ENCODE data around the gene TMEM116.
"Not testable (repeated sequence)": the region's sequence is repeated elsewhere in the genome, so short reads cannot be mapped to it uniquely, and the experiment has no call there.

Gene TMEM116

DNA sequence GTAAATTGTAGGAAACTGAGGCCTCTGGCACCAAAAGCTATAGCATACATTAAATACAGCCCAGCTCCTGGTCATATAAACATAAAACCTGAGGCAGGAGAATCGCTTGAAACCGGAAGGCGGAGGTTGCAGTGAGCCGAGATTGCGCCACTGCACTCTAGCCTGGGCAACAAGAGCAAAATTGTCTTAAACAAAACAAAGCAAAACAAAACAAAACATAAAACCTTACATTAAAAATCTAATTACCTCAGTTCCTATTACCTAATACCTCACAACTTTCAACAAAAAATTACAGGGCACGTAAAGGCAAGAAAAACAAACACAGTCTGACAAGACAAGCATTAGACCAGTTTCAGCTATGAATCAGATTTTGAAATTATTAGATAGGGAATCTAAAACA, 36.7 kb downstream of the TMEM116 start:
- DNase-seq (ENCODE audit: low spot score): no peak

DNA sequence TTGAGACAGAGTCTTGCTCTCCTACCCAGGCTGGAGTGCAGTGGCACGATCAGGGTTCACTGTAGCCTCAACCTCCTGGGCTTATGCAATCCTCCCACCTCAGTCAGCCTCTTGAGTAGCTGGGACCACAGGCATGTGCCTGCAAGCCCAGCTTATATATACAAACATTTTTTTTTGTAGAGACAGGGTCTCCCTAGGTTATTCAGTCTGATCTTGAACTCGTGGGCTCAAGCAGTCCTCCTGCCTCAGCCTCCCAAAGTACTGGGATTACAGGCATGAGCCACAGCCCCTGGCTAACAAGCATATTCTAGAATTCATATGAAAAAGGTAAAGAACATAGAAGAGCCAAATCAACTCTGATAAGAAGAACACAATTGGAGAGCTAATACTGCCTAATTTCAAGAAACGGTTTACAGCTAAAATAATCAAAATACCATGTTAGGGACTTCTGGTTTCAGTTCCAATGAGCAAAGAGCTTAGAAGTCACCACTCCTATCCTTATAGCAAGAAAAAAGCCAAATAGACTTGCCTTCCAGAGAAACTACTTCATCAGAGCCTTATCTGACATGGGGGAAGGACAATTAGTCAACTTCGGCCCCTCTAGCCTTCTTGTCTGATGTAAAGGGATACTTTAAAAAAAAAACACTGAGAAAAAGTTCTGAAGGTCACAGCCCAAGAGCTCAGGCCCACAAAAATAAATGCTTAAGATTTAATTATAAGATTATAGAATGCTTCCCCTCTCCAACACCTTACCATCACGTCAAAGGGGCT, 37.6 kb downstream of the TMEM116 start:
- no peak for DNase-seq (ENCODE audit: low spot score)

DNA sequence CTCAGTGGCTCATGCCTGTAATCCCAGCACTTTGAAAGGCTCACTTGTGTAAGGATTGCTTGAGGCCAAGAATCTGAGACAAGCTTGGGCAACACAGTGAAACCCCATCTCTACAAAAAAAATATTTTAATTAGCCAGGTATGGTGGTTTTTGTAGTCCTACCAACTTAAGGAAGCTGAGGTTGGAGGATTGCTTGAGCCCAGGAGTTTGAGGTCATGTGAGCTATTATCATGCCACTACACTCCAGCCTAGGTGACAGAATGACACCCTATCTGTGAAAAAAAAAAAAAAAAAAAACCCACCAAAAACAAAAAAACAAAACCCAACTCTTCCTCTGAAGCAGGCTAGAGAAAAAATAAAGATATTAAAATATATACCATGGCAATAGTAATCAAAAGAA, 41.2 kb downstream of the TMEM116 start:
- no peak for DNase-seq (ENCODE audit: low spot score)

DNA sequence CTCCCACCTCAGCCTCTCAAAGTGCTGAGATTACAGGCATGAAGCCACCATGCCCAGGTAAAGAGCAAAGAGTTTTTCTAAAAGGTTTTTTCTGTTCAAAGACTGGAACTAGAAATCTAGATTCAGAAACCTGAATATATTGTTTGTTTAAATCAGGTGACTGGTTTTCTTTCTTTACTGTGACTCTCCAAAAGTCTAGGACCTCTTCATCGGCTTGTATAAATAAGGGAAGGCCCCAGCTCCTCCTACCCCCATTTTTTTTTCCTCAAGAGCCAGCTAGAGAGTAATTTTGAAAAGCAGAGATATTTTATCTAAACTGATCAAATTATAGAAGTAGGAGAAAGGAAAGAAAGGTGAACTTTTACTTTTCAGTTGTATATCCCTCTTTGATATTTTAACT, 48.0 kb downstream of the TMEM116 start:
- DNase-seq (ENCODE audit: low spot score): no peak

DNA sequence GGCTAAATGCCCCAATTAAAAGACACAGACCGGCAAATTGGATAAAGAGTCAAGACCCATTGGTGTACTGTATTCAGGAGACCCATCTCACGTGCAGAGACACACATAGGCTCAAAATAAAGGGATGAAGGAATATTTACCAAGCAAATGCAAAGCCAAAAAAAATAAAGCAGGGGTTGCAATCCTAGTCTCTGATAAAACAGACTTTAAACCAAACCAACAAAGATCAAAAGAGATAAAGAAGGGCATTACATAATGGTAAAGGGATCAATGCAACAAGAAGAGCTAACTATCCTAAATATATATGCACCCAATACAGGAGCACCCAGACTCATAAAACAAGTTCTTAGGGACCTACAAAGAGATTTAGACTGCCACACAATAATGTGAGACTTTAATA, 53.4 kb downstream of the TMEM116 start:
- not testable (repeated sequence) for DNase-seq (ENCODE audit: low spot score)

DNA sequence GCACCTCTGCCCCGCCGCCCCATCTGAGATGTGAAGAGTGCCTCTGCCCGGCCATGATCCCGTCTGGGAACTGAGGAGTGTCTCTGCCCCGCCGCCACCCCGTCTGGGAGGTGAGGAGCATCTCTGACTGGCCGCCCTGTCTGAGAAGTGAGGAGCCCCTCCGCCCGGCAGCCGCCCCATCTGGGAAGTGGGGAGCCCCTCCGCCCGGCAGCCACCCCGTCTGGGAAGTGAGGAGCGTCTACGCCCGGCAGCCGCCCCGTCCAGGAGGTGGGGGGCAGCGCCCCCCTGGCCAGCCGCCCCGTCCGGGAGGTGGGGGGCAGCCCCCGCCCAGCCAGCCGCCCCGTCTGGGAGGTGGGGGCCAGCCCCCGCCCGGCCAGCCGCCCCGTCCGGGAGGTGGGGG, 55.7 kb downstream of the TMEM116 start:
- DNase-seq (ENCODE audit: low spot score): not testable (repeated sequence)

DNA sequence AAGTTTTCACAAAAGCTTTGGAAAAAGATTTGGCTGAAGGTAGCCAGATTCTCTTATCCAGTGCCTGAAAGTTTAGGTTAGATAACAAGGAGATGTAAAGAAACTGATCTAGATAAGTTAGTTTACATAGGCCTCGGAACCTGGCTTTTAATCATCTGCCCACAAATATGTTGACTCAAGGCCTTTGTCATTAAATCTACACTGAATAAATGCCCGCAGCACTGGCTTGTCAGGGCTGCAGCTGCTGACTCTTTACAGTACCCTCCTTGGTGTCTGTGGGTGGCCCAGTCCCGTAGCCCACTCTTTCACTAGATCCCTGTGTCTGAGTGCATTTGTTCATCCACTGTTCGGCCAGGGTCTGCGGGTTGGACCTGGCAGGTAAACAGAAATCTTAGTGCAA, 58.0 kb downstream of the TMEM116 start:
- no peak for DNase-seq (ENCODE audit: low spot score)

DNA sequence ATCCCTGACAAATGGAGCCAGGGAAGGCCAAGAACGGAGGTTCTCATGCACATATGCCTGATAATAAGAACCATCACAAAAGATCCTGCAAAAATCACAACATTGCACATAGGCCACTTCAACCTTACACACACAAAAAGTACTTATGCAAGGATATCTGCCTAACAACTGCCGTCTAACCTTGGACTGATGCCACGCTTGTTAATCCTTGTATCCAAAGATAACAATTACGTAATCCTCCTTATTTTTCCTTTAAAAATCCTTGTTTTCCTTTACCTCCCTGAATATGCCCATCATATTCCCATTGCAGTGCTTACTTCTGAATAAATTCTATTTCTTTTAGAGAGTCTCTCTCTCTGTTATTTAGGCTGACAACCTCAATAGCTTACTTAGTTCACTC, 59.5 kb downstream of the TMEM116 start:
- DNase-seq (ENCODE audit: low spot score): no peak

DNA sequence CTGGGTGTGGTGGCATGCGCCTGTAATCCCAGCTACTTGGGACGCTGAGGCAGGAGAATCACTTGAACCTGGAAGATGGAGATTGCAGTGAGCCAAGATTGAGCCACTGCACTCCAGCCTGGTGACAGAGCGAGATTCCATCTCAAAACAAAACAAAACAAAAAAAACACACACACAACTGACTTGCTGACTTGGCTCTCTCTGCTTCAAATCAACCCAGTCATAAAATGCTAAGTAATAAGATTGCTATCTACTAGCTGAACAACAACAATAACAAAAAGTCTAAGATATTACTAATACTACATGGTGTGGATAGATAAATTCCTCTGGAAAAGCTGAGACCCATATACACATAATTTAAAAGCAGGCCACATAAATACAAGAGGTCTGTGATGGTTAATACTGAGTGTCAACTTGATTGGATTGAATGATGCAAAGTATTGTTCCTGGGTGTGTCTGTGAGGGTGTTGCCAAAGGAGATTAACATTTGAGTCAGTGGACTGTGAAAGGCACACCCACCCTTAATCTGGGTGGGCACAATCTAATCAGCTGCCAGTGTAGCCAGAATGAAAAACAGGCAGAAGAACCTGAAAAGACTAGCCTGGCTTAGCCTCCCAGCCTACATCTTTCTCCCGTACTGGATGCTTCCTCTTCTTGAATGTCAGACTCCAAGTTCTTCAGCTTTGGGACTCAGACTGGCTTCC, 60.7 kb downstream of the TMEM116 start:
- not testable (repeated sequence) for DNase-seq (ENCODE audit: low spot score)

DNA sequence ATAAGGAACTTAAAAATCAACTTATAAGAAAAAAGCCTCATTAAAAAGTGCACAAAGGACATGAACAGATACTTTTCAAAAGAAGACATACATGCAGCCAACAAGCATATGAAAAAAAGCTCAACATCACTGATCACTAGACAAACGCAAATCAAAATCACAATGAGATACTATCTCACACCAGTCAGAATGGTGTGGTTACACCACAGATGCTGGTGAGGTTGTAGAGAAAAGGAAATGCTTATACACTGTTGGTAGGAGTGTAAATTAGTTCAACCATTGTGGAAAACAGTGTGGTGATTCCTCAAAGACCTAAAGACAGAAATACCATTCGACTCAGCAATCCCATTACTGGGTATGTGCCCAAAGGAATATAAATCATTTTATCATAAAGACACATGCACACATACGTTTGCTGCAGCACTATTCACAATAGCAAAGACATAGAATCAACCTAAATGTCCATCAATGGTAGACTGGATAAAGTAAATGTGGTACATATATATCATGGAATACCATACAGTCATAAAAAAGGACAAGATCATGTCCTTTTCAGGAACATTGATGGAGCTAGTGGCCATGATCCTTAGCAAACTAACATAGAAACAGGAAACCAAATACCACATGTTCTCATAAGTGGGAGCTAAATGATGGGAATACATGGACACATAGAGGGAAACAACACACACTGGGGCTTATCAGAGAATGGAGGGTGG, 61.8 kb downstream of the TMEM116 start:
- not testable (repeated sequence) for DNase-seq (ENCODE audit: low spot score)

DNA sequence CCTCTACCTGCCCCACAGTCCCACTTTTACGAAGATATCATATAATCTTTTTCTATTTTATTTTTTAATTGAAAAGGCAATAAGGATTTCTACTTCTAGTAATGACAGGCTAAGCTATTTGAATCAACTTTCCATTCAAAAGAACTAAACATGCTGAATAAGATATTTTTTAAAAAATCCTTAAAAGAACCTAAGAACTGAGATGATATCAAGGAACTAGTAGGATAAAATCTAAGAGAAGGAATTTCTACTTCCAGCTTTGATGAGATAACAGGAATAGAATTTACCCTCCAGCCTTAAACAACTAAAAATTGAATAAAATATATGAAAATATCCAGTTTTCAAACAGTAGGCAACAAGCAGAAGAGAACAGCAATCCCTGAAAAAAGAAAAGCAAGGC, 69.0 kb downstream of the TMEM116 start:
- DNase-seq (ENCODE audit: low spot score): no peak

DNA sequence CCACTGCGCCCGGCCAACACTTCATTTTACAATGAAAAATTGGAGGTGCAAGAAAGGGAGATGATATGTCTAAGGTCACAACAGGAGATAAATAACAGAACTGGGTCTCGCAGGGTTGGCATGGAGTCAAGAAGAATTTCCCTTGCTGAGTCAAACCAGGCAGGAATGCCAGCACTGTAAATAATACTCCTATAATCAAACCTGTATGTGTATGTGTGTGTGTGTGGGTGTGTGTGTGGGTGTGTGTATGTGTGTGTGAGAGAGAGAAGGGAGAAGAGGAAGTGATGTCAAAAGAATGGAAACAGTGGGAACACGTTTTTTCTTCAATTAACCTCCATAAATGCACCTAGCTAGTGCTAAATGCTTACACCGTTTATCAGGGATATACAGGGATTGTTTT, 70.4 kb downstream of the TMEM116 start:
- DNase-seq (ENCODE audit: low spot score): no peak

DNA sequence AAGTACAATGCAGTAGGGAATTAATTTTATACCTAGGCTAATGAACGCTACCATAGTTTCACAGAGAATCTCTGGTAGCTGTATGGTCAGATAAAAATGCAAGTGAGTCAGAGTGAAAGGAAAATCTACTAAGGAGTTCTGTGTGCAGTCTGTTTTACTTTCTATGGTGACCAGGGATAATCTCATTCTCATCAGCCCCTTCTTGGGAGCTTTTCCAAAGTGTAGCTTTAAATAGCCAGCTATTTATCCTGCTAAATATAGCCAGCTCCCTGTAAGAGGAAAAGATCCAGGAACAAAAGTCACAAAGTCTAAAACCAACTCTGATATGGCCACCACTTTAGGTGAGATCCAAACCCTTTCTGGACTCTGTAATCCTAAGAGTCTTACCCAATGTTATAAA, 75.5 kb downstream of the TMEM116 start:
- DNase-seq (ENCODE audit: low spot score): no peak

DNA sequence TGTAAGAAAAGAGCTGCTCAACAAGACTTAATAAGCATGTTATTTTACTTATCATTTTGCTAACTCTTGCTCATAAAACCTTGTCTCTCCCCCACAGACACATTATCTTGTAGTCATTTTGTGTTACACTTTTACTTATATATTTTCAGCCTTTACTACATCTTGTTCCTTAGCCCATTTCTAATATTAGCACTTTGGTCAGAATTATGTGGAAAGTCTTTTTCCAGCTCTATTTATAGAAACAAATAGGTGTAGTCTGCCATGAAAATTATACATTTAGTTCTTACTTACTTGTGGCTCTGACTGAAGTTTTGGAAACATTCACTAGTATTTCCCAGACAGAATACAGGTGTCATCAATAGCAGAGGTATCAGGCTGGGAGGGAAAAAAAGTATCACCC, 76.1 kb downstream of the TMEM116 start:
- no peak for DNase-seq (ENCODE audit: low spot score)

DNA sequence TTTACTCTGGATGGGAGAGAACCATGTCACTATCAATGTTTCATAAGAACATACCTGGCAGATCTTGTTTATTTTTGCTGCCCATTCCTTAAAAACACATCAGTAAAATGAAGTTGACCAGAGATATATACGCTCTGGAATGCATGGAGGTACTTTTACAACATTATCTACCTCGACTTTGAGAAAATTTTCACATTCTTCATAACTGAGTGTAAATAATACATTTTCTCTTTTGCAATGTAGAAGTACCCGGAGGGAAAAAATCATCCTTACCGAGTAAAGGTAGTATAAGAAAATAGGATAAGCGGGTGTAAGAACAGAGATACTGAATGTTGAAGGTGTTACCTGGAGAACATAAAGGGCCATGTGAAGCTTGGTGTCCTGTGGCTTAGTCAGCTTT, 80.7 kb downstream of the TMEM116 start:
- no peak for DNase-seq (ENCODE audit: low spot score)

DNA sequence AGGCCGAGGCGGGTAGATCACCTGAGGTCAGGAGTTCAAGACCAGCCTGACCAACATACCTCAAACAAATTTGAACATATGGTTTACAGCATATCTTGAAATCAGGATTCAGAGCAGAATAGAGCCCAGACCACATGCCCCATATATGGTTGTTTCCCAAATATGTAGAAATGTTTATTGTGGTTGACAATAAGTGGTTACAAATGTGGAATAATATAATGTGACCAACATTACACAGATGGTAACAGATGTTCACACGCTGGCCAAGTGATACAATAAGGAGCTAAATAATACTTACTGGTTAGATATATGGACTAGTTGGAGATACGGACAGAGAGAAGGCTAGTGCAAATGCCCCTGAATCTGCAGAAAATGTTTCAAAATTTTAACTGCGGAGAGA, 85.6 kb downstream of the TMEM116 start:
- no peak for DNase-seq (ENCODE audit: low spot score)

DNA sequence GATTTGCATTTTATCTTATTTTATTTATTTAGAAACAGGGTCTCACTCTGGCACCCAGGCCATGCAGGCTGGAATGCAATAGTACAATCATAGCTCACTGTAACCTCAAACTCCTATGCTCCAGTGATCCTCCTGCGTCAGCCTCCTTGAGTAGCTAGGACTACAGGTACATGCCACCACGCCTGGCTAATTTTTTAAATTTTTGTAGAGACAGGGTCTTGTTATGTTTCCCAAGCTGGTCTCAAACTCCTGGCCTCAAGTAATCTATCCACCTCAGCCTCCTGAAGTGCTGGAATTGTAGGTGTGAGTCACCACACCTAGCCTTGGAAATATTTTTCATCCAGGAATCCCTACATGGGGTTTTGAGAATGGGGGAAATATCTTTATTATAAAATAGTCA, 86.3 kb downstream of the TMEM116 start:
- DNase-seq (ENCODE audit: low spot score): no peak

DNA sequence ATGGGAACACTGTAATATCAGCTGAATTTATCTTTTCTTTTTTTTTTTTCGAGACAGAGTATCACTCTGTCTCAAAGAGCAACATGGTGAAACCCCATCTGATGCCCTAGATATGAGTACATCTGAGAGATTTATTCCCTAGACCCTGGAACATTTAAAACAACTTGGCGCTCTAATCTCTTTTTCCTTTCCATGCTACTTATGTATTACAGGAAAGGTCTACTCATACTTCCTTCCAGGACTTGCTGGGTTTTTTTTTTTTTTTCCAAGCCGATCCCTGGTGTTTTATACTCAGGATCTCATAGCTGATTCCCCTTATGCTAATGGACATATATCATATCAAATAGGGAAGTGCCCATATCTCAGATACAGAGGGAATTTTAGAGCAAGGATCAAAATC, 87.8 kb downstream of the TMEM116 start:
- DNase-seq (ENCODE audit: low spot score): no peak

DNA sequence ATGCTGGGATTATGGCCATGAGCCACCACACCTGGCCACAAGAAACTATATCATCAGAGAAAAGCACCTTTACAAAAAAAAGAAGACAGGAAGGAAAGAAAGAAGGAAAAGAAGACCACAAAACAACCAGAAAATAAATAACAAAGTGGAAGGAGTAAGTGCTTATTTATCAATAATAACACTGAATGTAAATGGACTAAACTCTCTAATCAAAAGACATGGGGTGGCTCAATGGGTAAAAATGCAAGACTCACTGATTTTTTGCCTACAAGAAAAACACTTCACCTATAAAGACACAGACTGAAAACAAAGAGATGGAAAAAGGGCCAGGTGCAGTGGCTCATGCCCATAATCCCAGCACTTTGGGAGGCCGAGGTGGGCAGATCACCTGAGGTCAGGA, 105.2 kb downstream of the TMEM116 start:
- DNase-seq (ENCODE audit: low spot score): no peak

DNA sequence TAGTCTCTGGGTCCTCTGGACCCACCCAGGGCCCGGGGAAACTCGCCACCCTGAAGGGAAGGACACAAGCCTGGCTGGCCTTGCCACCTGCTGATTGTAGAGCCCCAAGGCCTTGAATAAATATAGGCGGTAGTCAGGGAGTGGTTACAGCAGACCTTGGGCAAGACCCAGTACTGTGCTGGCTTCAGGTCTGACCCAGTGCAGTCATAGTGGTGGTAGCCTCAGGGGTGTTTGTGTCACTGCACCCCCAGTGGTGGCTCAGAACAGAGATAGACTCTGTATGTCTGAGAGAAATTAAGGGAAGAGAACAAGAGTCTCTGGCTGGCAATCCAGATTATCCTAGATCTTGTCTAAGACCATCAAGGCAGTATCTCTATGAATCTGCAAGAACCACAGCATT, 107.5 kb downstream of the TMEM116 start:
- DNase-seq (ENCODE audit: low spot score): no peak

DNA sequence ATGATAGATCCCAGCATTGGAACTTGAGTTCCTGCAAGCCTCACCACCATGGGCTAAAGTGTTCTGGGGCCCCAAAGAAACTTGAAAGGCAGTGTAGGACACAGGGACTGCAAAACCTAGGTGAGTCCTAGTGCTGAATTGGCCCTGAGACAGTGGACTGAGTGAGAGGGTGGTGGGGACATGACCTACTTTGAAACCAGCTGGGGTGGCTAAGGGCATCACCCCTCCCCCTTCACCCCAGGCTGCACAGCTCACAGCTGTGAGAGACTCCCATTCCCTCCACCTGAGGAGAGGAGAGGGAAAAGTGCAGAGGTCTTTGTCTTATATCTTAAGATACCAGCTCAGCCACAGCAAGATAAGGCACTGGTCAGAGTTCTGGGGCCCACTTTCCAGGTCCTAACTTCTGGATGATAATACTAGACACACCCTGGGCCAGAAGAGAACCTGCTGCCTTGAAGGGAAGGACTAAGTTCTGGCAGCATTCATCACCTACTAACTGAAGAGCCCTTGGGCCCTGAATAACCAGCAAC, 108.5 kb downstream of the TMEM116 start:
- no peak for DNase-seq (ENCODE audit: low spot score)

DNA sequence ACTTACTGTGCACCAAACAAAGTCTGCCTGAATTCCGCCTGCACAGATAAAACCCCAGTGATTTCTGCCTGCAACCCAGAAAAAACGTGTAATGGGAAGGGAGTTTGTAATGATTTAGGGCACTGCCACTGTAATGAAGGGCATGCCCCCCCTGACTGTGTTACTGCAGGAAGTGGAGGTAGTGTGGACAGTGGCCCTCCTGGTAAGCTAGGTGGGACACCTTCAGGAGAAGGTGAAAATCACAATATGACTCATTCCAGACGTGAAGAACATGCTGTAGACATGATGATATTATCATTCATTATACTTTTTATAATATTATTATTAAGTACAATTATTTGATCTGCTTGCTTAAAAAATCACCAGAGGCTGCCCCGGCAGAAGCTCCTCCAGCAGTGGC, 111.8 kb downstream of the TMEM116 start:
- DNase-seq (ENCODE audit: low spot score): no peak

DNA sequence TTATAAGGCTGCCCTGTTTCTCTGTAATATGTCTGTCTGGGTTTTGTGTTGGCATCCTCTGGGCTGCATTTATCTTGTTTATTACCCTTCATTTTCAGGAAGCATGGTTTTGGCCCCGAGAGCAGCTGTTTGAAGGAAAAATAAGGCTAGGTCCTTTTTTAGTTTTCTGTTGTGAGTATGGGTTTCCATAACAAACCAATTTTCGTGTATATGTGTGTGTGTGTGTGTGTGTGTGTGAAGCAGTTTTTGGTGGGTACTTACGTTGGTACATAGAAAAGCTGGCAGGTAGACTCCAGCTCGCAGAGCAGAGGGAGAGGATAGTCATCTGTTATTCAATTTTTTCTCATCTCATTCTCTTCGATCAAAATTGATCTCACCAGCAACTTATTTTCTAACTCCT, 118.4 kb downstream of the TMEM116 start:
- DNase-seq (ENCODE audit: low spot score): no peak
